WTC11 (cell line): ENCODE measurements around the gene ANKRD66. TPM values are rescaled to one million over a fixed set of nuclear protein-coding genes. Genes with fewer than 3 reads are reported as not detected.

Source experiments
- ATAC-seq: fragments of 200-7000 bp; cut with Tn5 transposase; 2 replicates; pipeline ENCODE4 v1.10.0; 2021; ENCODE audit warnings: mild to moderate bottlenecking, moderate library complexity
- CTCF ChIA-PET: fragments of 300-600 bp; sonication (Branson Sonifier 250); formaldehyde crosslinking; loops from one replicate; lab custom pipeline; 2021; ENCODE audit warnings: antibody characterized with exemption; lab: Charles Lee
- POLR2A ChIA-PET: fragments of 350-600 bp; sonication (Branson Sonifier 250); formaldehyde crosslinking; loops from one replicate; lab custom pipeline; 2021; ENCODE audit warnings: antibody characterized with exemption; lab: Charles Lee
- DNase-seq: peaks from one replicate; pipeline ENCODE4 v3.0.0; 2021; ENCODE audit warnings: low spot score
- H3K27ac Mint-ChIP-seq: 2 replicates; pipeline ENCODE4 v1.8.0; 2021; ENCODE audit warnings: mixed read lengths
- H3K27me3 Mint-ChIP-seq: 2 replicates; pipeline ENCODE4 v1.8.0; 2021; ENCODE audit warnings: low read depth, mild to moderate bottlenecking, moderate library complexity, mixed read lengths
- H3K36me3 Mint-ChIP-seq: 2 replicates; pipeline ENCODE4 v1.8.0; 2021; ENCODE audit warnings: mixed read lengths
- H3K4me1 Mint-ChIP-seq: 2 replicates; pipeline ENCODE4 v1.8.0; 2022; ENCODE audit warnings: mixed read lengths
- H3K4me3 Mint-ChIP-seq: 2 replicates; pipeline ENCODE4 v1.8.0; 2021; ENCODE audit warnings: mild to moderate bottlenecking, moderate library complexity, mixed read lengths
- H3K9me3 Mint-ChIP-seq: 2 replicates; pipeline ENCODE4 v1.8.0; 2021; ENCODE audit warnings: mixed read lengths
- CREM ChIP-seq: sonication (generic); formaldehyde crosslinking; IDR thresholded peaks from 2 replicates; pipeline ENCODE4 v1.8.1; 2022; ENCODE audit warnings: mild to moderate bottlenecking, missing genetic modification reagents, moderate library complexity
- ELF4 ChIP-seq: sonication (generic); formaldehyde crosslinking; IDR thresholded peaks from 2 replicates; pipeline ENCODE4 v1.8.1; 2022; ENCODE audit warnings: low read depth, mild to moderate bottlenecking, moderate library complexity, missing genetic modification reagents
- FOXK1 ChIP-seq: sonication (generic); formaldehyde crosslinking; IDR thresholded peaks from 2 replicates; pipeline ENCODE4 v1.8.0; 2022; ENCODE audit warnings: mild to moderate bottlenecking, moderate library complexity, missing genetic modification reagents
- MYBL2 ChIP-seq: sonication (generic); formaldehyde crosslinking; IDR thresholded peaks from 2 replicates; pipeline ENCODE4 v1.8.1; 2023; ENCODE audit warnings: mild to moderate bottlenecking, moderate library complexity, missing genetic modification reagents
- TCF7 ChIP-seq: sonication (generic); formaldehyde crosslinking; IDR thresholded peaks from 2 replicates; pipeline ENCODE4 v1.8.0; 2022; ENCODE audit warnings: mild to moderate bottlenecking, low read depth, missing genetic modification reagents, moderate library complexity
- total RNA-seq: library from RNA; stranded (reverse); gene quantifications from 3 replicates; pipeline ENCODE4 v1.2.3, GENCODE V29; 2021
- TF ChIP-seq, protein P1 (sequence below): fragments of 250-450 bp; sonication (Bioruptor Pico); IDR thresholded peaks from 2 replicates; pipeline ENCODE4 v1.9.0; 2021; ENCODE audit warnings: mild to moderate bottlenecking
- TF ChIP-seq, protein P2 (sequence below): fragments of 250-450 bp; sonication (Bioruptor Pico); IDR thresholded peaks from 2 replicates; pipeline ENCODE4 v1.9.0; 2021; ENCODE audit warnings: mild to moderate bottlenecking, borderline replicate concordance
- TF ChIP-seq, protein P3 (sequence below): sonication (generic); formaldehyde crosslinking; conservative IDR thresholded peaks from 2 replicates; pipeline ENCODE4 v1.8.1; 2023; ENCODE audit warnings: mild to moderate bottlenecking, low read depth, missing genetic modification reagents, moderate library complexity
- TF ChIP-seq, protein P4 (sequence below): sonication (generic); formaldehyde crosslinking; conservative IDR thresholded peaks from 2 replicates; pipeline ENCODE4 v1.8.1; 2022; ENCODE audit warnings: mild to moderate bottlenecking, missing genetic modification reagents
- TF ChIP-seq, protein P5 (sequence below): sonication (generic); formaldehyde crosslinking; IDR thresholded peaks from 2 replicates; pipeline ENCODE4 v1.8.1; 2023; ENCODE audit warnings: mild to moderate bottlenecking, missing genetic modification reagents, borderline replicate concordance
- TF ChIP-seq, protein P6 (sequence below): fragments of 250-450 bp; sonication (Bioruptor Pico); IDR thresholded peaks from 2 replicates; pipeline ENCODE4 v1.9.0; 2021; ENCODE audit warnings: mild to moderate bottlenecking
- TF ChIP-seq, protein P7 (sequence below): sonication (generic); formaldehyde crosslinking; IDR thresholded peaks from 2 replicates; pipeline ENCODE4 v1.8.0; 2023; ENCODE audit warnings: mild to moderate bottlenecking, missing genetic modification reagents
- TF ChIP-seq, protein P8 (sequence below): fragments of 200-600 bp; IDR thresholded peaks from 2 replicates; pipeline ENCODE4 v1.8.0; 2022; ENCODE audit warnings: antibody characterized with exemption

Gene ANKRD66
- total RNA-seq, 1 experiment from 2014 or later = not detected

DNA sequence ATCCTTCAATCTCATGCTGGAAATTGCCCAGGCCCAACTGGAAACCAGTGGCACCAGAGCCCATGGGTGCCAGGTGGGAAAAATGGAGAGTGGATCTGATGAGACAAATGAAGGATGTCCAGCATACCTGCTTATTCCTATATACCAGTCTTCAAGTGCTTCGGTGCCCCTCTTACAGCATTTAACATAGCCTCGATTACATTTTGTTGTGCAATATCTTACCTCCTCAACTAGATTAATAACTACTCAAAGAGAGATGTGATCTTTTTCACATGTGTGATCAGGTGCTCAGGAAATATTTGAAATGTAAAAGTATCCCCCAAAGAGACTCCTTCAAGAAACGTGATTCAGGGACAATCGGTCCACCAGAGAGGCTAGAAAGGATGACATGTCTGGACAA lies 4.8 kb upstream of the ANKRD66 start:
- ChIA-PET CTCF (no interaction called here), POLR2A (no interaction called here)
- no peak for DNase-seq
- H3K27ac Mint-ChIP-seq = no peak overlapping the region
- H3K36me3 Mint-ChIP-seq = no peaks in the 10 kb centered on the region
- H3K4me3 Mint-ChIP-seq = no peak overlapping the region
- peaks cover 21% of the 10 kb centered on the region for H3K4me1 Mint-ChIP-seq
- peaks cover 9% of the 10 kb centered on the region for H3K9me3 Mint-ChIP-seq
- no peak for ATAC-seq
- TF ChIP-seq, protein P1, sequence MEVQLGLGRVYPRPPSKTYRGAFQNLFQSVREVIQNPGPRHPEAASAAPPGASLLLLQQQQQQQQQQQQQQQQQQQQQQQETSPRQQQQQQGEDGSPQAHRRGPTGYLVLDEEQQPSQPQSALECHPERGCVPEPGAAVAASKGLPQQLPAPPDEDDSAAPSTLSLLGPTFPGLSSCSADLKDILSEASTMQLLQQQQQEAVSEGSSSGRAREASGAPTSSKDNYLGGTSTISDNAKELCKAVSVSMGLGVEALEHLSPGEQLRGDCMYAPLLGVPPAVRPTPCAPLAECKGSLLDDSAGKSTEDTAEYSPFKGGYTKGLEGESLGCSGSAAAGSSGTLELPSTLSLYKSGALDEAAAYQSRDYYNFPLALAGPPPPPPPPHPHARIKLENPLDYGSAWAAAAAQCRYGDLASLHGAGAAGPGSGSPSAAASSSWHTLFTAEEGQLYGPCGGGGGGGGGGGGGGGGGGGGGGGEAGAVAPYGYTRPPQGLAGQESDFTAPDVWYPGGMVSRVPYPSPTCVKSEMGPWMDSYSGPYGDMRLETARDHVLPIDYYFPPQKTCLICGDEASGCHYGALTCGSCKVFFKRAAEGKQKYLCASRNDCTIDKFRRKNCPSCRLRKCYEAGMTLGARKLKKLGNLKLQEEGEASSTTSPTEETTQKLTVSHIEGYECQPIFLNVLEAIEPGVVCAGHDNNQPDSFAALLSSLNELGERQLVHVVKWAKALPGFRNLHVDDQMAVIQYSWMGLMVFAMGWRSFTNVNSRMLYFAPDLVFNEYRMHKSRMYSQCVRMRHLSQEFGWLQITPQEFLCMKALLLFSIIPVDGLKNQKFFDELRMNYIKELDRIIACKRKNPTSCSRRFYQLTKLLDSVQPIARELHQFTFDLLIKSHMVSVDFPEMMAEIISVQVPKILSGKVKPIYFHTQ (CRISPR knock-in tag) = no peak
- peaks cover 9% of the 10 kb centered on the region for H3K27me3 Mint-ChIP-seq

DNA sequence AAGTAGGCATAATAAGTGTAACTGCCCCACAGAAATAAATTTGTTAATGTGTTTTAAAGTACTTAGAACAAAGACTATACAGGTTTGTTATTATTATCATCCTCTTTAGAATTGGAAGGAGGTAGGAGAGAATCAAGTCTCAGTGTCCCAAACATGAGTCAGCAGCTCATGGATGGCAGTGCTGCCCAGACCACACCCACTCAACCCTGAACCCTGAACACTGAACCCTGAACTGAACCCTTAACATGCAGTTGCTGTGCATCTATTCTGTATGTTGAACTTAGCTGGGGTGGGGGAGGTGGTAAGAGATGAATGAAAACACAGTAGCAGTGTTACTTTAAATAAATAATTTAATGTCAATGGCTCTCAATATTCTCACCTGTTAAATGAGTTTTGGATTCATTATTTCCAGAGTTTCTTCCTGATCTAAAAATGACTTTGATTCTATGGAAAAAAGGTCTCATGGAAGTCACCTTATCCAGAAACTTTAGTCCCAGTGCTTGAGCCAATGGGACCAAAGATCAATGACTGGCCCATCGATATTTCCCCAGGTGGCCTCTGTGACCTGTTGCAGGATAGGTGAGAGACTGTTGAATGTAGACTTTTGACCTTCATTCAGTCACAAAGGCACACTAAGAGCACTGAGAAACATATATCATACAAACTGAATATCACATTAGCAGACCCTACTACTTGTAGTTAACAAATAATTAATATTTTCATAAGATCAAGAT lies 3.1 kb upstream of the ANKRD66 start:
- Mint-ChIP-seq H3K27ac (no peak overlapping the region), H3K4me3 (no peak overlapping the region), H3K36me3 (no peaks in the 10 kb centered on the region), H3K27me3 (no peaks in the 10 kb centered on the region; the same call in none of the 2 replicates), H3K4me1 (peaks cover 19% of the 10 kb centered on the region), H3K9me3 (peaks cover 9% of the 10 kb centered on the region)
- CTCF ChIA-PET = no interaction called here
- no peak for DNase-seq
- ATAC-seq = no peak
- POLR2A ChIA-PET = no interaction called here
- TF ChIP-seq, protein P2, sequence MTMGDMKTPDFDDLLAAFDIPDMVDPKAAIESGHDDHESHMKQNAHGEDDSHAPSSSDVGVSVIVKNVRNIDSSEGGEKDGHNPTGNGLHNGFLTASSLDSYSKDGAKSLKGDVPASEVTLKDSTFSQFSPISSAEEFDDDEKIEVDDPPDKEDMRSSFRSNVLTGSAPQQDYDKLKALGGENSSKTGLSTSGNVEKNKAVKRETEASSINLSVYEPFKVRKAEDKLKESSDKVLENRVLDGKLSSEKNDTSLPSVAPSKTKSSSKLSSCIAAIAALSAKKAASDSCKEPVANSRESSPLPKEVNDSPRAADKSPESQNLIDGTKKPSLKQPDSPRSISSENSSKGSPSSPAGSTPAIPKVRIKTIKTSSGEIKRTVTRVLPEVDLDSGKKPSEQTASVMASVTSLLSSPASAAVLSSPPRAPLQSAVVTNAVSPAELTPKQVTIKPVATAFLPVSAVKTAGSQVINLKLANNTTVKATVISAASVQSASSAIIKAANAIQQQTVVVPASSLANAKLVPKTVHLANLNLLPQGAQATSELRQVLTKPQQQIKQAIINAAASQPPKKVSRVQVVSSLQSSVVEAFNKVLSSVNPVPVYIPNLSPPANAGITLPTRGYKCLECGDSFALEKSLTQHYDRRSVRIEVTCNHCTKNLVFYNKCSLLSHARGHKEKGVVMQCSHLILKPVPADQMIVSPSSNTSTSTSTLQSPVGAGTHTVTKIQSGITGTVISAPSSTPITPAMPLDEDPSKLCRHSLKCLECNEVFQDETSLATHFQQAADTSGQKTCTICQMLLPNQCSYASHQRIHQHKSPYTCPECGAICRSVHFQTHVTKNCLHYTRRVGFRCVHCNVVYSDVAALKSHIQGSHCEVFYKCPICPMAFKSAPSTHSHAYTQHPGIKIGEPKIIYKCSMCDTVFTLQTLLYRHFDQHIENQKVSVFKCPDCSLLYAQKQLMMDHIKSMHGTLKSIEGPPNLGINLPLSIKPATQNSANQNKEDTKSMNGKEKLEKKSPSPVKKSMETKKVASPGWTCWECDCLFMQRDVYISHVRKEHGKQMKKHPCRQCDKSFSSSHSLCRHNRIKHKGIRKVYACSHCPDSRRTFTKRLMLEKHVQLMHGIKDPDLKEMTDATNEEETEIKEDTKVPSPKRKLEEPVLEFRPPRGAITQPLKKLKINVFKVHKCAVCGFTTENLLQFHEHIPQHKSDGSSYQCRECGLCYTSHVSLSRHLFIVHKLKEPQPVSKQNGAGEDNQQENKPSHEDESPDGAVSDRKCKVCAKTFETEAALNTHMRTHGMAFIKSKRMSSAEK (CRISPR knock-in tag) = no peak
- TF ChIP-seq, protein P3, sequence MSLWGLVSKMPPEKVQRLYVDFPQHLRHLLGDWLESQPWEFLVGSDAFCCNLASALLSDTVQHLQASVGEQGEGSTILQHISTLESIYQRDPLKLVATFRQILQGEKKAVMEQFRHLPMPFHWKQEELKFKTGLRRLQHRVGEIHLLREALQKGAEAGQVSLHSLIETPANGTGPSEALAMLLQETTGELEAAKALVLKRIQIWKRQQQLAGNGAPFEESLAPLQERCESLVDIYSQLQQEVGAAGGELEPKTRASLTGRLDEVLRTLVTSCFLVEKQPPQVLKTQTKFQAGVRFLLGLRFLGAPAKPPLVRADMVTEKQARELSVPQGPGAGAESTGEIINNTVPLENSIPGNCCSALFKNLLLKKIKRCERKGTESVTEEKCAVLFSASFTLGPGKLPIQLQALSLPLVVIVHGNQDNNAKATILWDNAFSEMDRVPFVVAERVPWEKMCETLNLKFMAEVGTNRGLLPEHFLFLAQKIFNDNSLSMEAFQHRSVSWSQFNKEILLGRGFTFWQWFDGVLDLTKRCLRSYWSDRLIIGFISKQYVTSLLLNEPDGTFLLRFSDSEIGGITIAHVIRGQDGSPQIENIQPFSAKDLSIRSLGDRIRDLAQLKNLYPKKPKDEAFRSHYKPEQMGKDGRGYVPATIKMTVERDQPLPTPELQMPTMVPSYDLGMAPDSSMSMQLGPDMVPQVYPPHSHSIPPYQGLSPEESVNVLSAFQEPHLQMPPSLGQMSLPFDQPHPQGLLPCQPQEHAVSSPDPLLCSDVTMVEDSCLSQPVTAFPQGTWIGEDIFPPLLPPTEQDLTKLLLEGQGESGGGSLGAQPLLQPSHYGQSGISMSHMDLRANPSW (CRISPR knock-in tag) = no peak
- TF ChIP-seq, protein P4, sequence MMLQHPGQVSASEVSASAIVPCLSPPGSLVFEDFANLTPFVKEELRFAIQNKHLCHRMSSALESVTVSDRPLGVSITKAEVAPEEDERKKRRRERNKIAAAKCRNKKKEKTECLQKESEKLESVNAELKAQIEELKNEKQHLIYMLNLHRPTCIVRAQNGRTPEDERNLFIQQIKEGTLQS = no peak
- TF ChIP-seq FOXK1 (CRISPR knock-in tag) (no peak), ELF4 (no peak), MYBL2 (CRISPR knock-in tag) (no peak), CREM (CRISPR knock-in tag) (no peak), TCF7 (no peak)
- TF ChIP-seq, protein P5, sequence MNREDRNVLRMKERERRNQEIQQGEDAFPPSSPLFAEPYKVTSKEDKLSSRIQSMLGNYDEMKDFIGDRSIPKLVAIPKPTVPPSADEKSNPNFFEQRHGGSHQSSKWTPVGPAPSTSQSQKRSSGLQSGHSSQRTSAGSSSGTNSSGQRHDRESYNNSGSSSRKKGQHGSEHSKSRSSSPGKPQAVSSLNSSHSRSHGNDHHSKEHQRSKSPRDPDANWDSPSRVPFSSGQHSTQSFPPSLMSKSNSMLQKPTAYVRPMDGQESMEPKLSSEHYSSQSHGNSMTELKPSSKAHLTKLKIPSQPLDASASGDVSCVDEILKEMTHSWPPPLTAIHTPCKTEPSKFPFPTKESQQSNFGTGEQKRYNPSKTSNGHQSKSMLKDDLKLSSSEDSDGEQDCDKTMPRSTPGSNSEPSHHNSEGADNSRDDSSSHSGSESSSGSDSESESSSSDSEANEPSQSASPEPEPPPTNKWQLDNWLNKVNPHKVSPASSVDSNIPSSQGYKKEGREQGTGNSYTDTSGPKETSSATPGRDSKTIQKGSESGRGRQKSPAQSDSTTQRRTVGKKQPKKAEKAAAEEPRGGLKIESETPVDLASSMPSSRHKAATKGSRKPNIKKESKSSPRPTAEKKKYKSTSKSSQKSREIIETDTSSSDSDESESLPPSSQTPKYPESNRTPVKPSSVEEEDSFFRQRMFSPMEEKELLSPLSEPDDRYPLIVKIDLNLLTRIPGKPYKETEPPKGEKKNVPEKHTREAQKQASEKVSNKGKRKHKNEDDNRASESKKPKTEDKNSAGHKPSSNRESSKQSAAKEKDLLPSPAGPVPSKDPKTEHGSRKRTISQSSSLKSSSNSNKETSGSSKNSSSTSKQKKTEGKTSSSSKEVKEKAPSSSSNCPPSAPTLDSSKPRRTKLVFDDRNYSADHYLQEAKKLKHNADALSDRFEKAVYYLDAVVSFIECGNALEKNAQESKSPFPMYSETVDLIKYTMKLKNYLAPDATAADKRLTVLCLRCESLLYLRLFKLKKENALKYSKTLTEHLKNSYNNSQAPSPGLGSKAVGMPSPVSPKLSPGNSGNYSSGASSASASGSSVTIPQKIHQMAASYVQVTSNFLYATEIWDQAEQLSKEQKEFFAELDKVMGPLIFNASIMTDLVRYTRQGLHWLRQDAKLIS (CRISPR knock-in tag) = no peak
- TF ChIP-seq, protein P6, sequence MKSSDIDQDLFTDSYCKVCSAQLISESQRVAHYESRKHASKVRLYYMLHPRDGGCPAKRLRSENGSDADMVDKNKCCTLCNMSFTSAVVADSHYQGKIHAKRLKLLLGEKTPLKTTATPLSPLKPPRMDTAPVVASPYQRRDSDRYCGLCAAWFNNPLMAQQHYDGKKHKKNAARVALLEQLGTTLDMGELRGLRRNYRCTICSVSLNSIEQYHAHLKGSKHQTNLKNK (CRISPR knock-in tag) = no peak
- TF ChIP-seq, protein P7, sequence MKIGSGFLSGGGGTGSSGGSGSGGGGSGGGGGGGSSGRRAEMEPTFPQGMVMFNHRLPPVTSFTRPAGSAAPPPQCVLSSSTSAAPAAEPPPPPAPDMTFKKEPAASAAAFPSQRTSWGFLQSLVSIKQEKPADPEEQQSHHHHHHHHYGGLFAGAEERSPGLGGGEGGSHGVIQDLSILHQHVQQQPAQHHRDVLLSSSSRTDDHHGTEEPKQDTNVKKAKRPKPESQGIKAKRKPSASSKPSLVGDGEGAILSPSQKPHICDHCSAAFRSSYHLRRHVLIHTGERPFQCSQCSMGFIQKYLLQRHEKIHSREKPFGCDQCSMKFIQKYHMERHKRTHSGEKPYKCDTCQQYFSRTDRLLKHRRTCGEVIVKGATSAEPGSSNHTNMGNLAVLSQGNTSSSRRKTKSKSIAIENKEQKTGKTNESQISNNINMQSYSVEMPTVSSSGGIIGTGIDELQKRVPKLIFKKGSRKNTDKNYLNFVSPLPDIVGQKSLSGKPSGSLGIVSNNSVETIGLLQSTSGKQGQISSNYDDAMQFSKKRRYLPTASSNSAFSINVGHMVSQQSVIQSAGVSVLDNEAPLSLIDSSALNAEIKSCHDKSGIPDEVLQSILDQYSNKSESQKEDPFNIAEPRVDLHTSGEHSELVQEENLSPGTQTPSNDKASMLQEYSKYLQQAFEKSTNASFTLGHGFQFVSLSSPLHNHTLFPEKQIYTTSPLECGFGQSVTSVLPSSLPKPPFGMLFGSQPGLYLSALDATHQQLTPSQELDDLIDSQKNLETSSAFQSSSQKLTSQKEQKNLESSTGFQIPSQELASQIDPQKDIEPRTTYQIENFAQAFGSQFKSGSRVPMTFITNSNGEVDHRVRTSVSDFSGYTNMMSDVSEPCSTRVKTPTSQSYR = no peak
- TF ChIP-seq, protein P8, sequence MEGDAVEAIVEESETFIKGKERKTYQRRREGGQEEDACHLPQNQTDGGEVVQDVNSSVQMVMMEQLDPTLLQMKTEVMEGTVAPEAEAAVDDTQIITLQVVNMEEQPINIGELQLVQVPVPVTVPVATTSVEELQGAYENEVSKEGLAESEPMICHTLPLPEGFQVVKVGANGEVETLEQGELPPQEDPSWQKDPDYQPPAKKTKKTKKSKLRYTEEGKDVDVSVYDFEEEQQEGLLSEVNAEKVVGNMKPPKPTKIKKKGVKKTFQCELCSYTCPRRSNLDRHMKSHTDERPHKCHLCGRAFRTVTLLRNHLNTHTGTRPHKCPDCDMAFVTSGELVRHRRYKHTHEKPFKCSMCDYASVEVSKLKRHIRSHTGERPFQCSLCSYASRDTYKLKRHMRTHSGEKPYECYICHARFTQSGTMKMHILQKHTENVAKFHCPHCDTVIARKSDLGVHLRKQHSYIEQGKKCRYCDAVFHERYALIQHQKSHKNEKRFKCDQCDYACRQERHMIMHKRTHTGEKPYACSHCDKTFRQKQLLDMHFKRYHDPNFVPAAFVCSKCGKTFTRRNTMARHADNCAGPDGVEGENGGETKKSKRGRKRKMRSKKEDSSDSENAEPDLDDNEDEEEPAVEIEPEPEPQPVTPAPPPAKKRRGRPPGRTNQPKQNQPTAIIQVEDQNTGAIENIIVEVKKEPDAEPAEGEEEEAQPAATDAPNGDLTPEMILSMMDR = no peak
